Tibial nerve (tissue), 4 donors: ENCODE measurements around the gene RALB.

Experiments used
- CTCF ChIP-seq, 5 experiments: fragments of 200-600 bp in 3 of 5; fragments of 450-650 bp in 2 of 5; sonication (generic) in 3 of 5; IDR thresholded peaks; one replicate each; pipeline ENCODE4 v1.5.1; 2016 to 2019; ENCODE audit warnings: antibody characterized with exemption in 5 of 5, mild to moderate bottlenecking in 3 of 5, moderate library complexity in 2 of 5
- EP300 ChIP-seq, 2 donors: sonication (generic); formaldehyde crosslinking; IDR thresholded peaks; one replicate each; pipeline ENCODE4 v1.6.1; 2017; ENCODE audit warnings: antibody characterized with exemption in 2 of 2, mild to moderate bottlenecking in 1 of 2
- POLR2A ChIP-seq, 2 donors: fragments of 450-650 bp; IDR thresholded peaks; one replicate each; pipeline ENCODE4 v1.6.1; 2017; ENCODE audit warnings: antibody characterized with exemption in 2 of 2, mild to moderate bottlenecking in 2 of 2, moderate library complexity in 2 of 2

GRCh38 chr2:120219766-120220165 lies 32.9 kb upstream of the RALB start:
- TF ChIP-seq POLR2A (IDR thresholded peaks at IDR 0.05) (no peak), CTCF (IDR thresholded peaks at IDR 0.05) (no peak), EP300 (IDR thresholded peaks at IDR 0.05) (no peak)
